PFSK-1 (cell line): Measurements from ENCODE around the gene PPP2R2B.

Experiments
- POLR2AphosphoS5 ChIP-seq: IDR thresholded peaks from 2 replicates; pipeline ENCODE4 v1.6.1; 2012; ENCODE audit warnings: low read depth, mild to moderate bottlenecking, control low read depth, low read length, moderate library complexity
- REST ChIP-seq, 2 experiments: IDR thresholded peaks; 2 replicates each; pipeline versions ENCODE4 v1.6.1 to v1.8.0; 2011 to 2012; ENCODE audit warnings: low read depth in 2 of 2, low read length in 2 of 2, control low read depth in 1 of 2, inconsistent platforms in 1 of 2, mild to moderate bottlenecking in 1 of 2, moderate library complexity in 1 of 2; ENCODE audit not compliant: insufficient read depth in 1 of 2
- TAF1 ChIP-seq: IDR thresholded peaks from 2 replicates; pipeline ENCODE4 v1.6.1; 2012; ENCODE audit warnings: low read length, control low read depth, borderline replicate concordance; ENCODE audit not compliant: insufficient read depth

GRCh38 chr5:146703499-146703898 lies 175.1 kb downstream of the PPP2R2B start:
- no peak for TF ChIP-seq TAF1
- TF ChIP-seq REST (IDR thresholded peaks at IDR 0.05; ENCODE audit: insufficient read depth in 1 of 2, low read depth in 2 of 2, low read length in 2 of 2), result no peak
- TF ChIP-seq POLR2AphosphoS5, result no peak
